K562 (cell line): ENCODE results near the gene CSTA. TPM values are rescaled to one million over a fixed set of nuclear protein-coding genes. Genes with fewer than 3 reads are reported as not detected.
"Not testable (repeated sequence)": the region's sequence is repeated elsewhere in the genome, so short reads cannot be mapped to it uniquely, and the experiment has no call there.

Experiments
- ATAC-seq: fragments of 200-7000 bp; cut with Tn5 transposase; 3 replicates; pipeline ENCODE4 v1.9.1; 2020; ENCODE audit warnings: moderate library complexity
- BruUV-seq: library from RNA; stranded (reverse); fragments of 400-500 nt; replicated peaks from 2 replicates; lab custom pipeline; 2021; lab: Mats Ljungman, UMichigan
- CTCF ChIA-PET: fragments of 300-600 bp; formaldehyde crosslinking; extraction: SDS; loops from one replicate; lab custom pipeline; 2021; ENCODE audit warnings: low intra/inter-chr PET ratio; lab: Yijun Ruan, JAX
- POLR2A ChIA-PET: fragments of 300-600, 350-650 bp; sonication (Branson Sonifier 250); formaldehyde crosslinking; extraction: SDS; loops from one replicate; lab custom pipeline; 2021; ENCODE audit warnings: antibody characterized with exemption, inconsistent platforms; lab: Yijun Ruan, JAX
- DNase-seq, 4 experiments: peaks; one replicate each; pipeline versions ENCODE4 v3.0.0 to v3.0.0-alpha.2; 2011 to 2018; ENCODE audit warnings: low spot score in 3 of 4, mixed read lengths in 3 of 4; ENCODE audit errors: extremely low read depth in 1 of 4
- FAIRE-seq: peaks from 2 replicates; lab custom pipeline; 2011; peaks lifted over from hg19 to GRCh38; lab: Jason Lieb, UNC
- H2AFZ ChIP-seq: 2 replicates; pipeline ENCODE4 v1.6.0; 2011; ENCODE audit warnings: low read depth, low read length, control low read depth, inconsistent platforms
- H3K27ac ChIP-seq: fragments of 200-600 bp; 3 replicates; pipeline ENCODE4 v1.8.0; 2011; ENCODE audit warnings: low read depth, mild to moderate bottlenecking, control low read depth, inconsistent platforms, low read length, moderate library complexity, mixed read lengths; ENCODE audit errors: extremely low read depth
- H3K27me3 ChIP-seq, 2 experiments: fragments of 300-600 bp in 1 of 2; 2 replicates in 1 of 2; 3 replicates in 1 of 2; pipeline versions ENCODE4 v1.6.0 to v1.8.0; 2011; ENCODE audit warnings: inconsistent platforms in 2 of 2, low read length in 2 of 2, mild to moderate bottlenecking in 1 of 2, mixed read lengths in 1 of 2, moderate library complexity in 1 of 2; ENCODE audit not compliant: control insufficient read depth in 2 of 2, insufficient read depth in 2 of 2
- H3K36me3 ChIP-seq: fragments of 300-600 bp; 3 replicates; pipeline ENCODE4 v1.8.0; 2011; ENCODE audit warnings: mild to moderate bottlenecking, low read length, inconsistent platforms; ENCODE audit not compliant: control insufficient read depth, insufficient read depth
- H3K4me1 ChIP-seq, 2 experiments: fragments of 200-600 bp in 1 of 2; replicated peaks in 1 of 2; 2 replicates in 1 of 2; 3 replicates in 1 of 2; pipeline versions ENCODE4 v1.5.1 to v1.8.0; 2011; ENCODE audit warnings: inconsistent platforms in 2 of 2, low read length in 2 of 2, mild to moderate bottlenecking in 1 of 2, mixed read lengths in 1 of 2, moderate library complexity in 1 of 2; ENCODE audit not compliant: control insufficient read depth in 2 of 2, insufficient read depth in 2 of 2
- H3K4me2 ChIP-seq: 2 replicates; pipeline ENCODE4 v1.6.1; 2011; ENCODE audit warnings: low read length, control low read depth, inconsistent platforms, mixed read lengths; ENCODE audit not compliant: insufficient read depth
- H3K4me3 ChIP-seq: fragments of 200-600 bp; sonication (generic), shearing (Covaris generic); 2 replicates; pipeline ENCODE4 v1.5.1; 2016; ENCODE audit warnings: control low read depth, inconsistent platforms
- H3K79me2 ChIP-seq: fragments of 200-600 bp; 3 replicates; pipeline ENCODE4 v1.8.0; 2011; ENCODE audit warnings: low read length, inconsistent platforms; ENCODE audit not compliant: control insufficient read depth, insufficient read depth
- H3K9ac ChIP-seq, 2 experiments: 2 replicates each; pipeline versions ENCODE4 v1.6.0 to v1.6.1; 2011; ENCODE audit warnings: low read depth in 2 of 2, low read length in 2 of 2, control low read depth in 1 of 2, inconsistent platforms in 1 of 2, mild to moderate bottlenecking in 1 of 2, mixed read lengths in 1 of 2; ENCODE audit not compliant: insufficient read depth in 1 of 2
- H3K9me1 ChIP-seq: one replicate; pipeline ENCODE4 v1.6.0; 2011; ENCODE audit warnings: inconsistent platforms, mild to moderate bottlenecking, low read length, moderate library complexity; ENCODE audit not compliant: control insufficient read depth, insufficient read depth
- H3K9me3 ChIP-seq: replicated peaks from 2 replicates; pipeline ENCODE4 v1.5.1; 2011; ENCODE audit warnings: low read depth, low read length, inconsistent platforms; ENCODE audit not compliant: control insufficient read depth, insufficient read depth
- H4K20me1 ChIP-seq: replicated peaks from 2 replicates; pipeline ENCODE4 v1.6.1; 2011; ENCODE audit warnings: low read length, inconsistent platforms, mixed read lengths; ENCODE audit not compliant: control insufficient read depth, insufficient read depth
- ARID1B ChIP-seq: fragments of 450-650 bp; IDR thresholded peaks from 2 replicates; pipeline ENCODE4 v1.6.1; 2016; ENCODE audit warnings: antibody characterized with exemption, mild to moderate bottlenecking, inconsistent platforms
- C11orf30 ChIP-seq: fragments of 450-650 bp; IDR thresholded peaks from 2 replicates; pipeline ENCODE4 v1.6.1; 2016; ENCODE audit warnings: low read depth, mild to moderate bottlenecking
- CCNT2 ChIP-seq: IDR thresholded peaks from 2 replicates; pipeline ENCODE4 v1.6.1; 2011; ENCODE audit warnings: borderline replicate concordance, low read depth, mild to moderate bottlenecking, moderate library complexity, mixed read lengths, low read length; ENCODE audit not compliant: insufficient read length; ENCODE audit errors: extremely low read depth
- CEBPG ChIP-seq, 3 experiments: fragments of 200-800 bp in 1 of 3; sonication (Bioruptor generic) in 1 of 3; sonication (generic) in 1 of 3; formaldehyde crosslinking in 1 of 3; IDR thresholded peaks in 2 of 3; conservative IDR thresholded peaks in 1 of 3; 2 replicates each; pipeline versions ENCODE4 v1.6.1 to v1.8.0; 2016 to 2022; ENCODE audit warnings: missing compliant biosample characterization in 2 of 3, missing genetic modification characterization in 2 of 3, mild to moderate bottlenecking in 1 of 3, missing genetic modification reagents in 1 of 3
- FOXA3 ChIP-seq, 2 experiments: fragments of 450-650 bp in 1 of 2; sonication (generic) in 1 of 2; formaldehyde crosslinking; IDR thresholded peaks in 1 of 2; conservative IDR thresholded peaks in 1 of 2; 2 replicates each; pipeline versions ENCODE4 v1.4.0 to v1.8.0; 2020 to 2022; ENCODE audit warnings: mild to moderate bottlenecking in 2 of 2, missing genetic modification reagents in 1 of 2
- FOXK2 ChIP-seq, 2 experiments: fragments of 450-650 bp; IDR thresholded peaks in 1 of 2; conservative IDR thresholded peaks in 1 of 2; 2 replicates each; pipeline ENCODE4 v1.6.1; 2016; ENCODE audit warnings: low read depth in 2 of 2, mild to moderate bottlenecking in 1 of 2
- JUN ChIP-seq, 2 experiments: sonication (generic) in 1 of 2; formaldehyde crosslinking in 1 of 2; IDR thresholded peaks; 2 replicates each; pipeline versions ENCODE4 v1.6.1 to v1.8.0; 2012 to 2022; ENCODE audit warnings: borderline replicate concordance in 2 of 2, mild to moderate bottlenecking in 2 of 2, improper control_type of control experiment in 1 of 2, low read depth in 1 of 2, low read length in 1 of 2, missing genetic modification reagents in 1 of 2
- JUND ChIP-seq, 2 experiments: IDR thresholded peaks; 2 replicates in 1 of 2; 3 replicates in 1 of 2; pipeline ENCODE4 v1.6.1; 2011; ENCODE audit warnings: borderline replicate concordance in 2 of 2, low read depth in 2 of 2, low read length in 2 of 2, improper control_type of control experiment in 1 of 2, missing biosample characterization in 1 of 2, missing genetic modification characterization in 1 of 2, missing genetic modification reagents in 1 of 2
- KDM1A ChIP-seq, 2 experiments: fragments of 450-650 bp; IDR thresholded peaks; 2 replicates each; pipeline ENCODE4 v1.6.1; 2016; ENCODE audit warnings: mild to moderate bottlenecking in 2 of 2
- MTA2 ChIP-seq: fragments of 450-650 bp; IDR thresholded peaks from 2 replicates; pipeline ENCODE4 v1.6.1; 2016; ENCODE audit warnings: low read depth
- NR2C2 ChIP-seq, 2 experiments: fragments of 200-800 bp in 1 of 2; sonication (Bioruptor generic) in 1 of 2; sonication (generic) in 1 of 2; formaldehyde crosslinking in 1 of 2; IDR thresholded peaks; 2 replicates each; pipeline versions ENCODE4 v1.6.1 to v1.8.0; 2016 to 2022; ENCODE audit warnings: mild to moderate bottlenecking in 1 of 2, missing compliant biosample characterization in 1 of 2, missing genetic modification characterization in 1 of 2, missing genetic modification reagents in 1 of 2
- RCOR1 ChIP-seq, 2 experiments: IDR thresholded peaks; 2 replicates each; pipeline ENCODE4 v1.6.1; 2012; ENCODE audit warnings: low read depth in 2 of 2, low read length in 2 of 2, borderline replicate concordance in 1 of 2, improper control_type of control experiment in 1 of 2
- SMARCA4 ChIP-seq: fragments of 450-650 bp; IDR thresholded peaks from 2 replicates; pipeline ENCODE4 v1.6.1; 2016
- SOX6 ChIP-seq: fragments of 450-650 bp; IDR thresholded peaks from 2 replicates; pipeline ENCODE4 v1.6.1; 2014; ENCODE audit warnings: mild to moderate bottlenecking
- TAL1 ChIP-seq: fragments of 450-650 bp; IDR thresholded peaks from 2 replicates; pipeline ENCODE4 v1.6.1; 2016; ENCODE audit warnings: mild to moderate bottlenecking
- TCF3 ChIP-seq: sonication (generic); formaldehyde crosslinking; IDR thresholded peaks from 2 replicates; pipeline ENCODE4 v1.4.0; 2020; ENCODE audit warnings: mild to moderate bottlenecking, missing genetic modification reagents
- WGBS: fragments of 100-300 bp; shearing (Covaris generic); methylation state at CpG from one replicate; pipeline ENCODE4 v1.1.6; 2016; ENCODE audit warnings: low coverage, mixed read lengths; ENCODE audit not compliant: insufficient coverage; ENCODE audit errors: missing lambda C conversion rate; 5-methylcytosine and 5-hydroxymethylcytosine counted together
- in situ Hi-C: fragments of 300-500 bp; cut with MboI; formaldehyde crosslinking; loops from 4 replicates; pipeline ENCODE4 v1.15.0; 2018; ENCODE audit warnings: inconsistent platforms, mixed read lengths
- intact Hi-C: fragments of 100-400 bp; cut with micrococcal nuclease; formaldehyde crosslinking; loops from 2 replicates; pipeline ENCODE4 v1.14.2; 2022
- polyA plus RNA-seq, 8 experiments: library from polyadenylated mRNA; depleted of rRNA in 4 of 8; stranded (reverse) in 5 of 8; unstranded in 3 of 8; fragments of >200 nt; fragmentation: Nextera tagmentation in 2 of 8; fragmentation: Illumina TruSeq in 1 of 8; extraction: Ambion mirVana in 2 of 8; extraction: Trizol in 1 of 8; gene quantifications; 2 replicates each; pipeline versions ENCODE4 v1.2.1 to v1.2.3, GENCODE V29; 2011 to 2014; ENCODE audit warnings: inconsistent platforms in 1 of 8, missing spikeins in 1 of 8
- total RNA-seq, 7 experiments: library from RNA; depleted of rRNA in 6 of 7; stranded (reverse); fragments of >200 nt in 6 of 7; fragmentation: Illumina TruSeq in 2 of 7; extraction: Trizol in 2 of 7; gene quantifications; 2 replicates each; pipeline versions ENCODE4 v1.2.1 to v1.2.3, GENCODE V29; 2011 to 2021; ENCODE audit warnings: low replicate concordance in 1 of 7
- TF ChIP-seq, protein P1 (sequence below), 2 experiments: fragments of 450-650 bp in 1 of 2; sonication (generic) in 1 of 2; formaldehyde crosslinking in 1 of 2; IDR thresholded peaks in 1 of 2; conservative IDR thresholded peaks in 1 of 2; 2 replicates each; pipeline versions ENCODE4 v1.6.1 to v1.8.1; 2016 to 2023; ENCODE audit warnings: mild to moderate bottlenecking in 2 of 2, moderate library complexity in 2 of 2, inconsistent platforms in 1 of 2, missing genetic modification reagents in 1 of 2

Gene CSTA
- total and polyA plus RNA-seq, 9 of the 15 experiments (the other 6 are each of a cell fraction or from before 2014, with no cell fraction given) = 0.11 to 3.1 (median 1.1) TPM

DNA sequence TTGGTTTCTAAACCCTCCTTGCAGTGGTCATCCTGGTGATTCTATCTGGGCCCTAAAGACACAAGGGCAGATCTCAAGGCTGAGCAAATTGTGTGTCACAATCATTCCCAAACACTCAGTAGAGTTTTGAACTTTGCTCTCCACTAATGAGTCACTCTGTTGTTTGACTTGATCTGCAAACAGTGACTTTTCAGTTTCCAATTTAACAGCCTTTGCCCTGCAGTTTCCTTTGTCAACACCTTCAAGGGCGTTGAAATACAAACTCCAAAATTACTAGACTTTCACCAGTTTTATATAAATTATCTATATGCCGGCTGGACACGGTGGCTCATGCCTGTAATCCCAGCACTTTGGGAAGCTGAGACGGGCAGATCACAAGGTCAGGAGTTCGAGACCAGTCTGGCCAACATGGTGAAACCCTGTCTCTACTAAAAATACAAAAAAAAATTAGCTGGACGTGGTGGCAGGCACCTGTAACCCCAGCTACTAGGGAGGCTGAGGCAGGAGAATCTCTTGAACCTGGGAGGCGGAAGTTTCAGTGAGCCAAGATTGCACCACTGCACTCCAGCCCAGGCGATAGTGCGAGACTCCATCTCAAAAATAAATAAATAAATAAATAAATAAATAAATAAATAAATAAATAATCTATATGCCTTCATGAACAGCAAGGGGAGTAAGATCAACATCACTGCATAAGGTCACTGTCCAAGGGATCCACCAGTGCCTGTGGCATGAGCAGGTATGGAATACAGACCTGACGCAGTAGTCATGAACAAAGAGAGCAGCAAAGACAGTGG is 40.7 kb downstream of the CSTA start:
- H3K4me2 ChIP-seq; H3K9me1 ChIP-seq; H3K79me2 ChIP-seq; POLR2A ChIA-PET; in situ Hi-C loops; H4K20me1 ChIP-seq; BruUV-seq; FAIRE-seq; H3K4me3 ChIP-seq; H3K4me1 ChIP-seq; H3K9me3 ChIP-seq; H3K27me3 ChIP-seq; intact Hi-C loops; H3K9ac ChIP-seq; H2AFZ ChIP-seq; CTCF ChIA-PET; TF ChIP-seq JUN (CRISPR knock-in tag; IDR thresholded peaks at IDR 0.05; ENCODE audit: borderline replicate concordance); NR2C2 (CRISPR knock-in tag; IDR thresholded peaks at IDR 0.05); CEBPG (CRISPR knock-in tag; IDR thresholded peaks at IDR 0.05): not testable (repeated sequence)
- H3K27ac ChIP-seq = peak overlapping the region; percentile 41; the same call in 2 of the 3 replicates
- peaks cover 84% of the 10 kb centered on the region for H3K36me3 ChIP-seq
- DNase-seq = peak in 3 of 4 experiments; percentile 9 to 31 (median 10)
- WGBS = 81% methylated on average over 7 of the region's 10 CpGs
- ATAC-seq = peak; percentile 38; the same call in 1 of the 3 replicates
- TF ChIP-seq FOXA3 (CRISPR knock-in tag; conservative IDR thresholded peaks at IDR 0.05 in 1 of 2, IDR thresholded peaks at IDR 0.05 in 1 of 2) = peak; percentile 62 to 75
- TF ChIP-seq, protein P1, sequence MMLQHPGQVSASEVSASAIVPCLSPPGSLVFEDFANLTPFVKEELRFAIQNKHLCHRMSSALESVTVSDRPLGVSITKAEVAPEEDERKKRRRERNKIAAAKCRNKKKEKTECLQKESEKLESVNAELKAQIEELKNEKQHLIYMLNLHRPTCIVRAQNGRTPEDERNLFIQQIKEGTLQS (IDR thresholded peaks at IDR 0.05) = peak; percentile 67
- TF ChIP-seq, protein P1 (CRISPR knock-in tag; conservative IDR thresholded peaks at IDR 0.05) = not testable (repeated sequence)
- peak; percentile 71 for TF ChIP-seq SMARCA4
- peak; percentile 76 for TF ChIP-seq ARID1B
- TF ChIP-seq JUN (IDR thresholded peaks at IDR 0.05; ENCODE audit: borderline replicate concordance, low read depth, low read length) = 0 out of 2 replicates have a peak, but pooled peaks have one; percentile 21
- TF ChIP-seq CCNT2 = peak; percentile 11
- TF ChIP-seq TCF3 (CRISPR knock-in tag) = 0 out of 2 replicates have a peak, but pooled peaks have one; percentile 38
- TF ChIP-seq TAL1 = peak; percentile 48; the same call in 1 of the 2 replicates
- TF ChIP-seq RCOR1 (IDR thresholded peaks at IDR 0.05; ENCODE audit: borderline replicate concordance in 1 of 2, low read depth in 2 of 2, low read length in 2 of 2) = 0 out of 4 replicates have a peak, but pooled peaks of 1 of the 2 experiments have one; percentile 10
- TF ChIP-seq SOX6 = peak; percentile 61
- peak; percentile 15; the same call in 1 of the 2 replicates for TF ChIP-seq C11orf30
- TF ChIP-seq NR2C2 (tag; IDR thresholded peaks at IDR 0.05) = peak; percentile 69
- 0 out of 4 replicates have a peak, but pooled peaks of 1 of the 2 experiments have one; percentile 37 for TF ChIP-seq CEBPG (tag; conservative IDR thresholded peaks at IDR 0.05 in 1 of 2, IDR thresholded peaks at IDR 0.05 in 1 of 2)
- peak in 1 of 2 experiments; percentile 26; a peak in 1 of 4 replicates for TF ChIP-seq FOXK2 (conservative IDR thresholded peaks at IDR 0.05 in 1 of 2, IDR thresholded peaks at IDR 0.05 in 1 of 2; ENCODE audit: low read depth in 2 of 2)
- peak; percentile 81 for TF ChIP-seq JUND (IDR thresholded peaks at IDR 0.05; ENCODE audit: borderline replicate concordance, low read depth, low read length)
- peak; percentile 71; the same call in 2 of the 3 replicates for TF ChIP-seq JUND (tag; IDR thresholded peaks at IDR 0.05; ENCODE audit: borderline replicate concordance, low read depth, low read length)
- peak; percentile 18; the same call in 1 of the 2 replicates for TF ChIP-seq MTA2
- TF ChIP-seq KDM1A (IDR thresholded peaks at IDR 0.05) = peak; percentile 57 to 61
